HG03103 (cell line): Measurements from ENCODE around the gene CEBPA.

ENCODE experiments used
- ATAC-seq: cut with Tn5 transposase; IDR thresholded peaks from one replicate; pipeline ENCODE4 v1.9.1; 2021; ENCODE audit warnings: low read depth; ENCODE audit not compliant: unreplicated experiment

CEBPA gene

DNA sequence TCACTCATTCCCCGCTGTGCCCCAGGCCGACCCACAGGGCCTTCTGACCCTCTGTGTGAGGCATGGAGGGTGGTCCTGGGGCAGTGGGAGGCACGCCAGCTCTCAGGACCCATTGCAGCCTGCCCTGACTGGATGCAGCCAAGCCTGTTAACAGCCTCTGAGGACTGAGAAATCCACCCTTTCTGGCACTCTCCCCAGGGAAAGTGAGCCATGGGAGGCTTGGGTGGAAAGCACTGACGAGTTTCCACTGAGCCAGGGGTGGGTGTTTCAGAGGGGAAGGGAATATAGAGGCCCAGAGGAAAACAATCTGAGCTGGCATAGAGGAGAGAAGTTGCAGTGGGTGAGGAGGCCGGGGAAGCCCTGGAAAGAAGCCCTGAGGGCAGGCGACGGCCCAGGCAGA lies 46.1 kb downstream of the CEBPA start:
- ATAC-seq: no peak

DNA sequence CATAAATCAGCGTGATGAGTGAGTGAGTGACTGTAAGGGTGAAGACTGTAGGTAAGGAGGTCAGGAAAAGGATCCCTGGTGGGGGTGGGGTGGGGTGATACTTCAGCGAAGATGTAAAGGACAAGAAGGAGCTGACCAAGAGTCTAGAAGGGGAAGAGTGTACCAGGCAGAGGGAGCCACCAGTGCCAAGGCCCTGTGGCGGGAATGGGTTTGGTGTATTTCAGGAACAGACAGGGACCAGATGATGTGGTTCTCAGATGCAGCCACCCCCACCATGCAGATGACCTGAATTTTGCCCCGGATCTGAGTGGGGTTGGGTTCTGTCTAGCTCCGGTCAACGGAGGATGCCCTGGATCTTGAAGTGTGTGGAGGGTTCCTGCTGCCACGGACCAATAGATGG lies 46.6 kb downstream of the CEBPA start:
- ATAC-seq: no peak

DNA sequence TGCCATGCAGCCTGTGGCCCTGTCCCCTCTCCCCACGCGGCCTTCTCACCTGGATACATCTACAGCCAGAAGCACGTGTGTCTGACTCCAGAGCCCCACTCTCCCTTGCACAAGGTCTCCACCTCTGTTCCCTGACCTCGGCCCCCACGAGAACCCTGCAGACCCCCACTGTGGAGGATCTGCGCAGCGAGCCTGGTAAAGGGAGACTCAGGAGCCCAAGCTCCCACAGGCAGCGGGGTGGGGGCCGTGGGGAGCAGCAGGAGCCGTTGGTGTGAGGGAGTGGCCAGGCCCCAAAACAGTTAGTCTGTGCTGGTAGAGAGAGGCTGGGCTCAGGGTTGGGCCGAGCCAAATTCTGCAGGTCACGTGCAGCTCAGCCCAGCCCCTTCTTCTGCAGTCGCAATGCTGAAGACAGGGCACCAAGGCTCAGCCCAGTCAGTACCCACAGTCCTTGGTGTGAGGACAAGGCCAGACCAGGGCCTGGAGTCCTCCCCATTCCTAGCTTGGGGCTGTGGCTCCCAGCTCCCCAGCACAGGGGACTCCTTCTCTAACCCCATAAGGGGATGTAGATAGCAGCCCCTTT lies 48.0 kb downstream of the CEBPA start:
- no peak for ATAC-seq

DNA sequence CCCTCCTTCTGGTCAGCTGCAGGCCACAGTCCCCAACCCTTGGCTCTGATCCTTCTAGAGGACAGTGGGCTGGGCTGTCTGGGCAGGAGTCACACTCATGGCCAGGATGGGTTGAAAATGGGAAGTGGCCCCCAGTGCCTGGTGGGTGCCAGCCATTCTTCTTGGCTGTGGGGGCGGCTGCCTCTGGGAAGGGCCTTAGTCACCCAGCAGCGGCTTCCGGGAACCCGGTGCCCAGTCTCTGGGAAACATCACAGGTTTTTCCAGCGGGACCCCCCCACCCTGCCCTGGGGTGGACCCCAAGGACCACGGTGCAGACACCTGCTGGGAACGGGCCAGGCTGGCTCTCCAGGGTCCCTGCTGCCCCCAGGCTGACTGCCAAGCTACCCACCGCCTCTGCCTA lies 49.4 kb downstream of the CEBPA start:
- ATAC-seq: no peak

DNA sequence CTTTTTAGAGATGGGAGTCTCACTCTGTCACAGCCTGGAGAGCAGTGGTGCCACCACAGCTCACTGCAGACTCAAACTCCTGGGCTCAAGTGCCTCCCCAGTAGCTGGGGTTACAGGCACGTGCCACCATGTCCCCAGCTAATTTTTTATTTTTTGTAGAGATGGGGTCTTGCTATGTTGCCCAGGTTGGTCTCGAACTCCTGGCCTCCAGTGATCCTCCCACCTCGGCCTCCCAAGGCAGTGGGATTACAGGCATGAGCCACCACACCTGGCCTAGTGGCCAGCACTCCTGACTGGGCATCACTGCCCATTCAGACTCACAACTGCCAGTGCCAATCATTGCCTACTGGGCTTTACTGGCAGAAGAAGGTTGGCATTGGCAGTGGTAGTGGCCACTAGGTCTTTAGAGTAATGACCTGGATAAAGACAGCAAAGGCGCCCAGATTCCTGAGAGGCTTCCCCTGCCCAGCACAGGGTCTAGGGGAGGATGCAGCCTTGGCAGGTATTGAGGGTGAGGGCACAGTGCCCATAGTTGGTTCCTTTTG lies 49.8 kb downstream of the CEBPA start:
- no peak for ATAC-seq

DNA sequence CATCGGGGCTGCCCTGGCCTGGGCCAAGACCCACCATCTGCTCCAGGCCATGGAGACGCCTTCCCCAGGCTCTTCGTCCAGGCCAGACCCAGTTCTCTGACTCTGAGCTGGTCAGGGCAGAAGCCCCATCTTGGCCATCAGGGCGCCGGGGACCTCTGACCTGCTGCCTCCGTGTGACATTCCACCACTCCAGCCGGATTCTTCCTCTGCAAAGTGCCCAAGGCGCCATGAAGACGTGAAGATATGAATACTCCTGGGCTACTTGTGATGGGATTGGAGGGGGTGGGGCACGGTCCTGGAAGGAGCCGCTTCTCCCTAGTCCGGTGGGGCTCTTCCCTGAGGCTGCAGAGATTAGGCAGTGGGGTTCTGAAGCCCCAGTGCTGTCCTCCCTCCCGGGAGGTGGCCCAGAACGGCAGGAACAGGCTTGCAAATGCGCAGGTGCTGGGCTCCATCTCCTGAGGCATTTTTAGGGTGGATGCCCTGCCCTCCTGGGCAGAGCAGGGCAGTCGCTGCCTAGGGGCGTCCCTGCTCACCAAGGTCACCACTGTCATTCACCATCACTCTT lies 50.7 kb downstream of the CEBPA start:
- no peak for ATAC-seq

DNA sequence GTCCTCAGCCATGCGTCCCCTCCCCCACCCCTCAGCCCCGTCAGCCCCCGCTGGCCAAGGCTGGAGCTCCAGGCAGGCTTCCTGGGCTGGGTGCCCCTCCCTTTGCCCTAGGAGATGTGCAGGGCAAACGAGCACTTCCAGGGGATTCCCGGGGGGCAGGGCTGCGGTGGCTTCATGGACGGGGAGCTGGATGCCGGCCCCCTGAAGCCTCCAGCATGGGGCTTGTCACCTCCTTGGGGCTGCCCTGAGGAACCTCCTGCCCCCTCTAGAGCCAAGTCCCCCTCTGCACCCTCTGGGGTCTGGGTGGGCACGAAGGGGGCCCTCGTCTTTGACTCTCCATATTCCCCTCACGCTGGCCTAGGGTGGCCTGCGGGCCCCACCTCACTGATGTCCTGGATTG lies 51.3 kb downstream of the CEBPA start:
- ATAC-seq: no peak

DNA sequence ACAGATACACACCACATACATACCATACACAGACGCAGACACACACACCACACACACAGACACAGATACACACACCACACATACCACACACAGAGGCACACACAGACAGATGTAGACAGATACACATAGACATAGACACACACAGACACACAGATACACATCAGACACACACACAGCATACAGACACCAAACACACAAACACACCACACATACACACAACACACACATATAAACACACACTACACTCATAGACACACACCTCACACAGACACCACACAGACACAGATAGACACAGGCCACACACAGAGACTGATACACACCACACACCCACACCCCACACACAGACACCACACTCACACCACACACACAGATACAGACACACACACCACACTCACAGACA lies 51.8 kb downstream of the CEBPA start:
- no peak for ATAC-seq
